Nephron (organoid): ENCODE data around the gene SLC47A1.
A peak's percentile ranks its signal among the peaks of the same experiment; 100 is the strongest.
"Not testable (repeated sequence)": the region's sequence is repeated elsewhere in the genome, so short reads cannot be mapped to it uniquely, and the experiment has no call there.

ENCODE experiments used
- H3K27ac Mint-ChIP-seq, 3 experiments: 2 replicates each; pipeline ENCODE4 v1.8.0; 2020; ENCODE audit warnings: mixed read lengths in 3 of 3, mild to moderate bottlenecking in 2 of 3, moderate library complexity in 1 of 3
- H3K27me3 Mint-ChIP-seq: 2 replicates; pipeline ENCODE4 v1.8.0; 2021; ENCODE audit warnings: low read depth, mild to moderate bottlenecking, moderate library complexity, mixed read lengths
- H3K36me3 Mint-ChIP-seq: 2 replicates; pipeline ENCODE4 v1.8.0; 2020; ENCODE audit warnings: low read depth, mixed read lengths
- H3K4me1 Mint-ChIP-seq: 2 replicates; pipeline ENCODE4 v1.8.0; 2020; ENCODE audit warnings: mixed read lengths
- H3K4me3 Mint-ChIP-seq, 3 experiments: 2 replicates each; pipeline ENCODE4 v1.8.0; 2020; ENCODE audit warnings: mild to moderate bottlenecking in 3 of 3, mixed read lengths in 3 of 3, moderate library complexity in 2 of 3
- H3K9me3 Mint-ChIP-seq: 2 replicates; pipeline ENCODE4 v1.8.0; 2020; ENCODE audit warnings: mixed read lengths
- CTCF ChIP-seq, 3 experiments: fragments of 200-600 bp; sonication (generic); IDR thresholded peaks; one replicate each; pipeline ENCODE4 v1.5.0; 2021; ENCODE audit warnings: antibody characterized with exemption in 3 of 3; ENCODE audit not compliant: unreplicated experiment in 3 of 3

SLC47A1 gene

GRCh38 chr17:19507775-19508576 lies 25.7 kb upstream of the SLC47A1 start:
- peaks cover 2% of the 10 kb centered on the region for H3K9me3 Mint-ChIP-seq
- no peaks in the 10 kb centered on the region for H3K36me3 Mint-ChIP-seq
- peaks cover 21% of the 10 kb centered on the region for H3K4me1 Mint-ChIP-seq
- H3K27ac Mint-ChIP-seq: peak overlapping the region; percentile 66 to 91 (median 88)
- no peak for TF ChIP-seq CTCF (IDR thresholded peaks at IDR 0.05; ENCODE audit: unreplicated experiment in 3 of 3)
- H3K4me3 Mint-ChIP-seq: peak overlapping the region; percentile 85 to 95 (median 90)
- peaks cover 4% of the 10 kb centered on the region for H3K27me3 Mint-ChIP-seq

- Mint-ChIP-seq H3K9me3 (peaks cover 2% of the 10 kb centered on the region), H3K27me3 (peaks cover 4% of the 10 kb centered on the region), H3K36me3 (no peaks in the 10 kb centered on the region), H3K27ac (peak overlapping the region; percentile 66 to 91 (median 88)), H3K4me3 (peak overlapping the region; percentile 85 to 95 (median 90)), H3K4me1 (peaks cover 25% of the 10 kb centered on the region)
- TF ChIP-seq CTCF (IDR thresholded peaks at IDR 0.05; ENCODE audit: unreplicated experiment in 3 of 3): no peak
Measured at GRCh38 chr17:19508577-19508867, 25.1 kb upstream of the SLC47A1 start.

GRCh38 chr17:19509281-19509852 lies 24.3 kb upstream of the SLC47A1 start:
- H3K4me3 Mint-ChIP-seq, H3K27ac Mint-ChIP-seq, H3K36me3 Mint-ChIP-seq, H3K9me3 Mint-ChIP-seq, H3K27me3 Mint-ChIP-seq: not testable (repeated sequence)
- H3K4me1 Mint-ChIP-seq: peaks cover 33% of the 10 kb centered on the region

- H3K4me1 Mint-ChIP-seq: peaks cover 35% of the 10 kb centered on the region
Measured at GRCh38 chr17:19510903-19511302, 22.8 kb upstream of the SLC47A1 start.

GRCh38 chr17:19513897-19514488 lies 19.7 kb upstream of the SLC47A1 start:
- Mint-ChIP-seq H3K4me3 (no peak overlapping the region), H3K9me3 (no peaks in the 10 kb centered on the region), H3K4me1 (peaks cover 24% of the 10 kb centered on the region), H3K27ac (peak overlapping the region in 2 of 3 experiments; percentile 5 to 29), H3K27me3 (no peaks in the 10 kb centered on the region), H3K36me3 (no peaks in the 10 kb centered on the region)
- TF ChIP-seq CTCF (IDR thresholded peaks at IDR 0.05; ENCODE audit: unreplicated experiment in 3 of 3): peak; percentile 88 to 93 (median 90)

More at GRCh38 chr17:19510903-19511302, 22.8 kb upstream of the SLC47A1 start:
- H3K27me3 Mint-ChIP-seq: peaks cover 4% of the 10 kb centered on the region
- TF ChIP-seq CTCF (IDR thresholded peaks at IDR 0.05; ENCODE audit: unreplicated experiment in 3 of 3): no peak
- H3K9me3 Mint-ChIP-seq: peaks cover 2% of the 10 kb centered on the region
- peak overlapping the region; percentile 48 to 79 (median 76) for H3K27ac Mint-ChIP-seq
- peak overlapping the region; percentile 32 to 56 (median 49) for H3K4me3 Mint-ChIP-seq
- H3K36me3 Mint-ChIP-seq: no peaks in the 10 kb centered on the region

- Mint-ChIP-seq H3K9me3 (no peaks in the 10 kb centered on the region), H3K4me1 (peaks cover 14% of the 10 kb centered on the region), H3K36me3 (no peaks in the 10 kb centered on the region), H3K27me3 (no peaks in the 10 kb centered on the region), H3K4me3 (no peak overlapping the region), H3K27ac (no peak overlapping the region)
- no peak for TF ChIP-seq CTCF (IDR thresholded peaks at IDR 0.05; ENCODE audit: unreplicated experiment in 3 of 3)
Measured at GRCh38 chr17:19517699-19518098, 16.0 kb upstream of the SLC47A1 start.

GRCh38 chr17:19519388-19520291 lies 14.0 kb upstream of the SLC47A1 start:
- H3K27me3 Mint-ChIP-seq, H3K36me3 Mint-ChIP-seq, H3K4me1 Mint-ChIP-seq, H3K9me3 Mint-ChIP-seq, H3K27ac Mint-ChIP-seq, H3K4me3 Mint-ChIP-seq: not testable (repeated sequence)
